Medulla oblongata (tissue), 1 donor: ENCODE measurements around the gene LRRC43.
A peak's percentile ranks its signal among the peaks of the same experiment; 100 is the strongest.

Source experiments
- DNase-seq: peaks from one replicate; pipeline ENCODE4 v3.0.0-alpha.2; 2015; ENCODE audit errors: extremely low spot score

The LRRC43 gene

DNA sequence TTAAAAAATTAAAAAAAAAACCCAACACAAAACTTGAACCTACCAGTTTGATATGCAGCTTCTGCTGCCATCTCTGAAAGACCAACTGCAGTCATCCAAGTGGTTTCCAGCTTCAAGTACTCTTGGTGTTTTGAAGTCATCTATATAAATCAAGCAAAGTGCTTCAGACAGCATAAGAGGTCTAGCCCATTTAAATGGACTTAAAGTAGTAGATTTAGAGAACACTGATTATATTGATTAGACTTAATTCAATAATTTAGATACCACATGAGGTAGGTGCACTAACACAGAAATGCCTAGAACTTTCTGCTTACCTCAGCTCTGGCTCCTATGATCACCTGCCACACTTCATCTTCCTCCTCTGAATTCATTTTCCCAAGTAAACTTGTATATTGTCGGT, 33.5 kb downstream of the LRRC43 start:
- DNase-seq: no peak

DNA sequence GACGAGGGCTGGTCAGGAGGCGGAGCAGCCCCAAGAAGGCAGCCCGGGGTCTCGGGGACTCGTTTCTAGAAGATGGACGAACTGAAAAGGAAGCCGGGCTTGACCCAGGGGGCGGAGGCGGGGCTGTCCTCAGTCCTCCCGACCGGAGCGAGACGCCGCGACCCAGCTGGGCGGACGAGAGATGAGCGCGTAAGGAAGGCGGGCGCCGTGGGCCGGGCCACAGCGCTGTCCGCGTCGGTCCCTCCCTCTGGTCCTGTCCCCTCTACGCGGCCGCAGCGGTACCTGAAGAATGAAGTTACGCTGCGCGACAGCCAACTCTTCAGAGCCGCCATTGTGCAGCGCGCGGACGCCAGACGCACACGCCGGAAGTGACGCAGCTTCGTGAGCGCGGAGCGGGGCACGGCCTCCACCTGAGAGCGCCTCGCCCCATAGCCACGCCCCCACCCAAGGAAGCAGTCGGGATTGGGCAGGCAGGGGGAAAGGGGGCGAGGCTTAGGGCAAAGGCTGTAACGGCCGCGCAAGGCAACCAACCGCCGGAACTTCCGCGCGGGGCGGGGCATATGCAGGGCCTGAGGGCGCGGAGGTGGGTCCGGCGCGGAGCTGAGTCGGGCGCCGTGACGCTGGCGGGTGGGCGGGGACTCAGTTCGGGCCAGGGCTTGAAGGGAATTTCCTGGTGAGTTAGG, 42.9 kb downstream of the LRRC43 start, which contains the start of gene DIABLO:
DIABLO (minus strand) TSS at position 370 of the 683 bp plus-strand sequence; CDS start at position 332, 38 bp downstream.
- DNase-seq: peak; percentile 100

DNA sequence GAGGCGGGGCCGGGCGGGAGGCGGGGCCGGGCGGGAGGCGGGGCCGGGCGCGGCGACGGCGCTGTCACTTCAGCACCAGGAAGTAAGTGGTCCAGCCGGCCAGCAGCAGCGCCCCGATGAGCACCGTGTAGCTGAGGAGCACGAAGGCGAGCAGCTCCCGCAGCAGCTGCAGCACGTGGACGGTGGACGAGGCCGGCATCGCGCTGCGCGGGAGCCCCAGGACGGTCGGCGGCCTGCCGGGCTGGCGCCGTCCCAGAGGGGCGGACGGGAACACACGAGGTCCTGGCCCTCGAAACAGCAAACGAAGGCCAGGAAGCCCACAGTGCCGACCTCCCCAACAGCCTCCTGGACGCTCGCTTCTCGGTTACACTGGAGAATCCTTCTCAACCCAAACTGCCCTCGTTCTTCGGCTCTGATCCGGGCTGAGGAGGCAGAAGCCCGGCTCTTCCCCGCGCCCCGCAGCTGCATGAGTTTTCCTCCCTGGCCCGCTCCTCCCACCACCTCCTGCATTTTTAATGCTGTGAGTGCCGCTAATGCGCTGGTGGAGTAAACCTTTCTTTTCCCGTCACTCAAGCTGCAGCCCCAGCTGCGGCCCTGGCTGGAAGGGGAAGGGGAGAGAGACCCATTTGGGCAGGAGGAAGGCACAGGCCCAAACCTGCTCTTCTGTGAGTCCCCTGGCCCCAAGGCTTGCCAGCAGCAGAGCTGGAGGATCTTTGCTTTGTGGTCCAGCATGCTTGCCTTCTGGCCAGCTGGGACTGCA, 43.6 kb downstream of the LRRC43 start:
- no peak for DNase-seq

DNA sequence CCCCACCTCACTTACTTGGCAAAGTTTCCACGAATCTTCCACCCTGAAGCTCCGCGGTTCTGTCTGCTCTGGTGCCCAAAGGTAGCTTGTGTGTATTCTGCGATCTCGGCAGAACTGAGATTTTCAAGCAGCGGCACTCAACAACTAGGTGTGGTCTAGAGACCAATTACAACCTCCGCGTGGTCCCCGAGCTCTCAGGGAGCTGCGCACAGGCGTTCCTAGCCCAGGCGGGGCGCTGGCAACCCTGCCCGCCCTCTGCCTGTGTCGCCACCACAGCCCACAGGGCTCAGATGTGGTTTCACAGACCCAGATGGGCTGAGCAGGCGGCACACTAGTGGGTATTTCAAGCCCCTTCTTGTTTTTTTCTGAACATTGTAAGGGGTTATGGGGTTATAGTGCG, 44.4 kb downstream of the LRRC43 start:
- no peak for DNase-seq

DNA sequence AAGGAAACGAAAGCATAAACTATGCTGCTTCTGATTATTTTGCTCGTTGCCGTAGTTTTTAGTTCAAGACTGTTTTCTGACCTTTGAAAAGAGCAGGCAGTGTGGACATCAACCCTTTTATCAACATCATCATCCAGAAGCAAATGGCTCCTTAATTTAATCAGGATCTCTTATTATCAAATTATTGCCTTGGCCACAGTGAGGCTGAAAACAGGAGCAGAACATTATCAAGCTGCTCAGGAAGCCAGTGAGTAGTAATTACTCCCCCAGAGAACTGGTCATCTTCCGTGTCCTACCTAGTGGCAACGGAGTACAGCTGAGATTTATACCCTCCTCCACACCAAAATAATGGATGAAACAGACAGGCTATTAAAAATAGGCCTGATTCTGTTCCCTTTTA, 45.2 kb downstream of the LRRC43 start:
- DNase-seq: no peak

DNA sequence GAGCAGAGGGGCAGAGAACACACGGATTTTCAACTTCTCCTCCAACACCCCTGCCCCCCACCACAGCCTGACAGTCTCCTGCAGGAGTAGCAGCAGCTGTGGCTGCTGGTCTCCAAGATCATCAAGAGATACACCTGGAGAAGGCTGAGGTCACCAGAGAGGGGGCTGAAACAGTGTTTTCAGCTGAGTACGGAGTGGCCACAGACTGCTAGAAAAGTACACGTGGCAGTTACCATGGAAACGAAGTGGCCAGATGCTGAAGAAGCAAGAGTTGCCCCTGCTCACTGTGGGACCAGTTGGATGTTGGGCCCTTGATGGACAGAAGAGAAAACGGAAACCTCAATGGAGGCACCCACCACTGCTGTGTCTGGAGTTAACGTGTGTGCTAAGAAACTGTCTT, 47.9 kb downstream of the LRRC43 start:
- no peak for DNase-seq

DNA sequence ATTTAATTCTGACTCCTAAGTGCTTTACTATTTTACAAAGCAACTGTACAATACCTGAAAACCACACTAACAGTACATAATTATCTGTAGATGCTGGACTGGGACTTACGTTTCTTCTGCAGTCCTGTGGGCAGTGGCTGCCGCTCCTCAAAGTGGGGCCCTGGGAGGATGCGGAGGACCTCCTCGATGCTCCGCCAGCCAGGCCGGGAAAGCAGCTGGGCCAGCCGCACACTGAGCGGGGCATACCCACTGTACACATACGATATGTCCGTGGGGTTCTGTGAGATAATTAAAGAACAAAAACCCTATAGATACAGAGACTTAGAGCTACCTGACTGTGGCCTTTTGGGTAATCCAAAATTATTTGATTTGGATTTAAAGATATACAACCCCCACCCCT, 49.8 kb downstream of the LRRC43 start:
- no peak for DNase-seq

DNA sequence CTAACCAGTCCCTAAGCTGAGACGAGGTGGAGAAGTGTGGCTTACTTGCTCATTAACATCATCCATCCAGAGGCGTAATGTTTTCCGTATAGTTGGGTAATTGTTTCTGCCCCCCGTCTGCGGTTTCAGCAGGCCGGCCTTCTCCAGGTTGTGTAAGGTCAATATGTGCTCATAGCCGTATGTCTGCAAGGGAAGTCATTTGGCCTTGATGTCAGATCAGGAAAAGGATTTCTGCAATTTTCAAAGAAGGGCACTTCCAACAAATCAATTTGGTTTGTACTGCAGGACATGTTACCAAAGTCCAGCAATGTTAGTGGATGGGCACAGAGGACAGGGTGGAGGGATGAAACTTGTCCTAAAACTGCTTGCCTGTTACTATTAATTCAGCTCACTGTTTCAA, 52.8 kb downstream of the LRRC43 start:
- DNase-seq: no peak

DNA sequence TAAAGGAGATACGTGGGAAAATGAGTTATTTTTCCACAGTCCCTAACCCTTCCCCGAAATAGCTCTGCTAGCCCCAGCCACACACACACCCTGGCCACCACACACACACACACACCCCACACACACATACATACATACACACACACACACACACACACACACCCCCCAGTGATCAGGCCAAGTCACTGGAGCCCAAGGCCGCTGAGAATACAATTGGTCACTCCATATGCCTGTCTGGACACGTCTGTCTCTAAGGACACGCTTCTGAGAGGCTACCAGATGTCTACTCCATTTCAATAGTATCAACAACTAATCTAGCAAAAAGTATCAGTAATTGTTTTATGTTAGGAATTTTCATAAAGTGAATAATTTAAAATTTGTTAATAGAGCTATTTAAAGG, 55.9 kb downstream of the LRRC43 start:
- DNase-seq: no peak

DNA sequence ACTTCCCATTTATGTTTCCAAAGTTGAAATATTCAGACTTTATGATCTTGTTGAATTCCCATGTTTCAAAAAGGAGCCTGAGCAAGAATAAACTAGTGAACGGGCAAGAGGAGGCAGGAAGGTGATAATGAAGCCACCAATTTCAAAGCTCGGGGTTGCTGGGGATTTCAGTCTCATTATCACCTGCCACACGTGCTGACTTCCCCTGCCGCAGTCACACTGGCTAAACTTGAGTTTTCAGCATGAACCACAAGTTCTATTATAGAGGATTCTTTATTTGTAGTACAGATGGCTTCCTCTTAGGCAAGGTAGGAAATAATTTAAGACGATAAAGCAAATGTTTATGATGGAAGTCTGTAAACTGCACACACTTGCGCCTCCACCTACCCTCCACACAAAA, 61.0 kb downstream of the LRRC43 start:
- no peak for DNase-seq

DNA sequence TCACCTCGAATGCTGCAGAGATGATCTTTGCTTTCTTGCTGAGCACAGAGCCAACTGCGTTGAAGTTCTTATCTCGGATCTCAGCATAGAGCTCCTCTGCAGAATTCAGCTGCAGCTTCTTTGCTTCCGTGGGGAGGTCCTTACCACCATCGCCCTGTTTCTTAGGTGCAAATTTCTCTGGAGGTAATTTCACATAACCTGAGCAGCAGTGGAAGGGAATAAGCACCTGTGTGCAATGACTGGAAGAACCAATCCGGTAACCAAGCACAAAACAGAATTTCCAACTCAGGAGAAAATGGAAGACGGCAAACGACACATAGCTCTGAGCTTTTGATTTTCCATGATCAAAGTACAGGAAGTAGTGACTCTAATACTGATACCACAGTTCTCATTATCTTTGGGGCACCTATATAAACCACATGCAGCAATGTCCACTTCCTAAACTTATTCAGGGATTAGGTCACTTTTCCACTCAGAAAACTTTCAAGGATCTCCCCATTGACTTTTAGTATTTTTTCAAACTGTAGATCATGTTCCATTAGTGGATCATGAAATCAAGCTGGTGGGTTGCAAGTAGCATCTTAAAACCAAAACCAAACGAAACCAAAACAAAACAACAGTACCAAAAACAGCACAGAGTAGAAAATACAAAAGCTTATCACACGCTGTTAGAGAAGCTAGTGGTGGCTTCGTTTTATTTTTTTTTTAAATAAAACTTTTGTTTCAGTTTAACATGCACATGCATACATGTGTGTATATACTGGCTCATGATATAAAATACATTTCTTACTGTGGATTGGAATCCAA, 61.8 kb downstream of the LRRC43 start:
- no peak for DNase-seq

DNA sequence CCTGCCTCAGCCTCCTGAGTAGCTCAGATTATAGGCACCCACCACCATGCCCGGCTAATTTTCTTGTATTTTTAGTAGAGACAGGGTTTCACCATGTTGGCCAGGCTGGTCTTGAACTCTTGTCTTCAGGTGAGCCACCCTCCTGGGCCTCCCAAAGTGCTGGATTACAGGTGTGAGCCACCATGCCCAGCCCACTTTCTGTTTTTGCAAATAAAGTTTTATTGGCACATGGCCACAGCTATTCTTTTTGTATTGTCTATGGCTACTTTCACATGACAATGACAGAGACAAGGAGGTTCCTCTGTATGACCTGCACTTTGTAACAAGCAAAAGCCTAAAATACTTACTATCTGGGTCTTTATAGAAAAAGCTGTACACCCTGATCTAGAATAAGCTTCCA, 62.6 kb downstream of the LRRC43 start:
- no peak for DNase-seq

DNA sequence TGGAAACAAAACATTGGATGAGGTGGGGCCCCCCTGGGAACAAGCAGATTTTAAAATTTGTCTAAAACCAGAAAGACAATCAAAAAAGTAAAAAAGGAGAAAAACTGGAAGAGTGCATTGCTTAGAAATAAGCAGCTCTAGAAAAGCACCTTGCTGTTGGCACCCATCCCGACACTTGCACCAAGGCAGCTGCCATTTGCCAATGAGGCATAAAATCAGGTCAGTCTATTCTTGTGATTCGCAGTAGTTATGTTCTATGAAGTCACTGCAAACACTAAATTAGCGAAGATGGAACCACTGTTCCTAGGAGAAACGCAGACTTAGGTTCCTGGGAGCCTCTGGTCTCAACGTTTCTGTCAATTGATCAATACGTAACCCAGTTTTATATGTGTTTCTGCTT, 67.1 kb downstream of the LRRC43 start:
- DNase-seq: no peak

DNA sequence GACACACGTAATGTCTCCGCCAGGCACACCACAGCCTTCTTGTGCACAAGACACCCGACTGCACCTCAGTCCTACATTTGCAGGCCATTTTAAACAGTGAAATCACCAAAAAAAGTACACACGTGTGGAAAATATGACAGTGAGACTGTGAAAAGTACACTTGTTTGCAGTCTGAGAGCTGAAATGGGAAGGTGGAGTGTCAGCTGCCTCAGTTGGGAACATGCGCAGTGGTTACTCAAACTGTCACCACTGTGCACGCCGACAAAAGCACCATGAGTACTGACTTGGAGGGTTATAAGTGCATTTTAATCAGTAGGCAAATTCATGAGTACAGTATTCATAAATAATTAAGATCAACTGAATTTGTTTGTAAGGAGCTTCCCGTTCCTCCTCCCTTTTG, 67.6 kb downstream of the LRRC43 start:
- DNase-seq: no peak
